ENCODE results near the gene RUNX3. TPM values are rescaled to one million over a fixed set of nuclear protein-coding genes. Genes with fewer than 3 reads are reported as not detected.
"Not testable (repeated sequence)": the region's sequence is repeated elsewhere in the genome, so short reads cannot be mapped to it uniquely, and the experiment has no call there.

RUNX3 gene
- total RNA-seq (2021) (8.6 and 10.2 TPM in 2 replicates), Bru-seq, nascent RNA (percentile 41 among the genes with signal in this experiment), BruChase-seq, experiment 1, labeled RNA remaining after a 2-hour chase (percentile 43 among the genes with signal in this experiment), BruChase-seq, experiment 2, labeled RNA remaining after a 6-hour chase (percentile 45 among the genes with signal in this experiment)
- long read RNA-seq, transcript RUNX3-201 (5 exons, 3,861 nt), result major isoform, 12 of 19 reads
- long read RNA-seq, partial matches to known transcripts, result 0 of 19 reads
- long read RNA-seq, other reads (novel, unspliced or antisense), result 7 of 19 reads

DNA sequence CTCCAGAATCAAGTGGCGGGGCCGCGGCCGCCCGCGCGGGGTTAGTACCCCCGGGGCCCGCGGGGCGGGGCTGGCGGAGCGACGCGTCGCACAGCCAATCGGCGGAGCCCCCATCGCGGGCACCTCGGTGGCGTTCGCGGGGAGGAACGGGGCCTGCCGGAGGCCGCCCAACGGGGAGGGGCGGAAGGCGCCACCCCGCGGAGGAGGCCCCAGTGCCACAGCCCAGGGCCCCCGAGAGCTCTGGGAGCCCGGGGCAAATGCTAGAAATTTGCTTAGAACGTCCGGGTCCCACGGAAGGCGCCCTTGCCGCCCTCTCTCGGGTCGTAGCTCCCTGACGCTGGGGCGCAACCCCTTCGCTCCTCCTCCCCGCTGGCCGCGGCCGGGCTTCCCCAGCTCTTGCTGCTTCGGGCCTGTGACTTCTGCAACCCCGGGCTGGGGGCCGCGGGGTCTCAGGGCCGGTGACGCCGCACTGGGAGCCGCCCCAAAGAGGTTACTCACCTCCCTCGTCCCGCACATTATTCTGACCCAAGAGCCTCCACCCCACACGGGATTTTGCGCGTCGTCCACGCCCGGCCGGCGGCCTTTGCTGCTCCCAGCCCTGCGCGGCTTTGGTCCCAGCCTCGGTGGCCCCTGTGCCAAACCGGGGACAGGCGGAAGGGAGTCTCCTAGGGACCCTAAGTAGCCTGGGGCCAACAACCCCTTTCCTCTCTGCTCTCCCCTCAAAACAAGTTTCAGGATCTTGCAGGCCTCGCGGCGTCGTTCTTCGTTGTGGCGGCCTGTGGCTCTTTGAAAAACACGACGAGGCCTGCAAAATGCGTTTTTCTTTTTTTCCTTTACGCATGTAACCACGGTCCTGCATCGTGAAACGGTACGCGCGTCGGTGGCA, at the start of gene RUNX3:
RUNX3 (minus strand) TSS at position 17 of the 886 bp plus-strand sequence. CDS start 408 bp downstream, outside the sequence.
- peak within 1 kb of the TSS; percentile 59 for H3K27ac ChIP-seq (ENCODE audit: low read depth, low read length, poor library complexity, severe bottlenecking)
- H3K4me1 ChIP-seq (ENCODE audit: insufficient read depth, low read length, poor library complexity, severe bottlenecking), result peaks cover 19% of the 10 kb centered on the region
- no peak for TF ChIP-seq EZH2 (IDR thresholded peaks at IDR 0.05; ENCODE audit: borderline replicate concordance, low read depth, low read length, poor library complexity, severe bottlenecking)
- TF ChIP-seq, protein P1, sequence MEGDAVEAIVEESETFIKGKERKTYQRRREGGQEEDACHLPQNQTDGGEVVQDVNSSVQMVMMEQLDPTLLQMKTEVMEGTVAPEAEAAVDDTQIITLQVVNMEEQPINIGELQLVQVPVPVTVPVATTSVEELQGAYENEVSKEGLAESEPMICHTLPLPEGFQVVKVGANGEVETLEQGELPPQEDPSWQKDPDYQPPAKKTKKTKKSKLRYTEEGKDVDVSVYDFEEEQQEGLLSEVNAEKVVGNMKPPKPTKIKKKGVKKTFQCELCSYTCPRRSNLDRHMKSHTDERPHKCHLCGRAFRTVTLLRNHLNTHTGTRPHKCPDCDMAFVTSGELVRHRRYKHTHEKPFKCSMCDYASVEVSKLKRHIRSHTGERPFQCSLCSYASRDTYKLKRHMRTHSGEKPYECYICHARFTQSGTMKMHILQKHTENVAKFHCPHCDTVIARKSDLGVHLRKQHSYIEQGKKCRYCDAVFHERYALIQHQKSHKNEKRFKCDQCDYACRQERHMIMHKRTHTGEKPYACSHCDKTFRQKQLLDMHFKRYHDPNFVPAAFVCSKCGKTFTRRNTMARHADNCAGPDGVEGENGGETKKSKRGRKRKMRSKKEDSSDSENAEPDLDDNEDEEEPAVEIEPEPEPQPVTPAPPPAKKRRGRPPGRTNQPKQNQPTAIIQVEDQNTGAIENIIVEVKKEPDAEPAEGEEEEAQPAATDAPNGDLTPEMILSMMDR (conservative IDR thresholded peaks at IDR 0.05; ENCODE audit: low read depth, low read length), result peak; percentile 36; the same call in 1 of the 2 replicates
- intact Hi-C loops (cut with micrococcal nuclease; ENCODE audit: unreplicated experiment), result loop anchor here (5.0 kb wide), 2 partner anchors 107 to 277 kb away; no protein-coding TSS in a partner anchor
- peak; percentile 88 for DNase-seq (ENCODE audit: low spot score)
- BruUV-seq (replicated peaks), result no TSS peak
- no peaks in the 10 kb centered on the region for H3K9me3 ChIP-seq (ENCODE audit: low read depth, low read length, poor library complexity, severe bottlenecking)
- H3K4me3 ChIP-seq (ENCODE audit: low read depth, low read length, poor library complexity, severe bottlenecking), result peak within 1 kb of the TSS; percentile 71
- ChIA-PET POLR2A (ENCODE audit: low non-redundant PET) (interaction anchor here (0.7 kb wide), 1 partner anchor 500 kb away, joined by 3 read pairs; no protein-coding TSS in a partner anchor), CTCF (no interaction called here)
- H3K36me3 ChIP-seq (ENCODE audit: insufficient read depth, low read length, poor library complexity, severe bottlenecking), result no peaks in the 10 kb centered on the region
- no peaks in the 10 kb centered on the region for H3K27me3 ChIP-seq (replicated peaks; ENCODE audit: insufficient read depth, low read depth, low read length, poor library complexity)

DNA sequence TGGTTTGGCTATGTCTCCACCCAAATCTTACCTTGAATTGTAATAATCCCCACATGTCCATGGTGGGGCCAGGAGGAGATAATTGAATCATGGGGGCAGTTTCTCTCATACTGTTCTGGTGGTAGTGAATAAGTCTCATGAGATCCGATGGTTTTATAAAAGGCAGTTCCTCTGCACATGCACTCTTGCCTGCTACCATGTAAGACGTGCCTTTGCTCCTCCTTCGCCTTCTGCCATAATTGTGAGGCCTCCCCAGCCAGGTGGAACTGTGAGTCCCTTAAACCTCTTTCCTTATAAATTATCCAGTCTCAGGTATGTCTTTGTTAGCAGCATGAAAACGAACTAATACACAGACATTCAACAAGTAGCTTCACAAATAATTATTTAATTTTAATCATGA, 49.2 kb upstream of the RUNX3 start:
- H3K27ac ChIP-seq (ENCODE audit: low read depth, low read length, poor library complexity, severe bottlenecking); BruUV-seq (replicated peaks); POLR2A ChIA-PET (ENCODE audit: low non-redundant PET); CTCF ChIA-PET; H3K36me3 ChIP-seq (ENCODE audit: insufficient read depth, low read length, poor library complexity, severe bottlenecking); DNase-seq (ENCODE audit: low spot score); H3K4me1 ChIP-seq (ENCODE audit: insufficient read depth, low read length, poor library complexity, severe bottlenecking); intact Hi-C loops (cut with micrococcal nuclease; ENCODE audit: unreplicated experiment); H3K4me3 ChIP-seq (ENCODE audit: low read depth, low read length, poor library complexity, severe bottlenecking); H3K27me3 ChIP-seq (replicated peaks; ENCODE audit: insufficient read depth, low read depth, low read length, poor library complexity): not testable (repeated sequence)
- peaks cover 22% of the 10 kb centered on the region for H3K9me3 ChIP-seq (ENCODE audit: low read depth, low read length, poor library complexity, severe bottlenecking)

GRCh38 chr1:24978383-24979032, 48.4 kb upstream of the RUNX3 start:
- no TSS peak for BruUV-seq (replicated peaks)
- ChIA-PET CTCF (no interaction called here), POLR2A (ENCODE audit: low non-redundant PET) (no interaction called here)
- no peak for DNase-seq (ENCODE audit: low spot score)
- H3K9me3 ChIP-seq (ENCODE audit: low read depth, low read length, poor library complexity, severe bottlenecking), result peaks cover 22% of the 10 kb centered on the region
- intact Hi-C loops (cut with micrococcal nuclease; ENCODE audit: unreplicated experiment), result no loop called here
- no peak overlapping the region for H3K27ac ChIP-seq (ENCODE audit: low read depth, low read length, poor library complexity, severe bottlenecking)
- H3K36me3 ChIP-seq (ENCODE audit: insufficient read depth, low read length, poor library complexity, severe bottlenecking), result no peaks in the 10 kb centered on the region
- TF ChIP-seq EZH2 (IDR thresholded peaks at IDR 0.05; ENCODE audit: borderline replicate concordance, low read depth, low read length, poor library complexity, severe bottlenecking), result no peak
- TF ChIP-seq, protein P1 (conservative IDR thresholded peaks at IDR 0.05; ENCODE audit: low read depth, low read length), result no peak
- H3K27me3 ChIP-seq (replicated peaks; ENCODE audit: insufficient read depth, low read depth, low read length, poor library complexity), result no peaks in the 10 kb centered on the region
- H3K4me3 ChIP-seq (ENCODE audit: low read depth, low read length, poor library complexity, severe bottlenecking), result no peak overlapping the region
- H3K4me1 ChIP-seq (ENCODE audit: insufficient read depth, low read length, poor library complexity, severe bottlenecking), result no peaks in the 10 kb centered on the region
